ENCODE data around the gene TNPO1. TPM values are rescaled to one million over a fixed set of nuclear protein-coding genes. Genes with fewer than 3 reads are reported as not detected.

The TNPO1 gene
- total RNA-seq, 1 donor from 2014 or later, result 212 TPM

GRCh38 chr5:72850113-72850512, 33.7 kb downstream of the TNPO1 start:
- no peak for DNase-seq (ENCODE audit: low read depth in 2 of 2)

- DNase-seq (ENCODE audit: low read depth in 2 of 2), result no peak
Observed at GRCh38 chr5:72852356-72852755, 35.9 kb downstream of the TNPO1 start.

- no peak for DNase-seq (ENCODE audit: low read depth in 2 of 2)
Observed at GRCh38 chr5:72854419-72854818, 38.0 kb downstream of the TNPO1 start.

DNA sequence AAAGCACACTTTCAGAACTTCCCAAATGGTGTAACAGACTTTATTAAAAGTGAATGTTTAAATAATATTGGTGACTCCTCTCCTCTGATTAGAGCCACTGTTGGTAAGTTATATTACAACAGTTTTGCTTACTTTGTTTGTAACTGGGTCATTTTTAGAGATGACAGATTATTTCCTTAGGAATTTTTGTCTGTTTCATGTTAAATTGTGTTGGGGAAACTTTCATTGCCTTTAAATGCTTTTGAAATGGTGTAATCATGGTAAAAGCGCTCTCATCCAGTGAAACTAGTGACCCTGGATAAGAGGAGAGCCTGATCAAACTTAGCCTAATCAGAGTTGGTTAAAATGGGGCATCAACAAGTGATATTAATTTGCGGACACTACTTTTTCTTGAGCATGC, 39.4 kb downstream of the TNPO1 start:
- no peak for DNase-seq (ENCODE audit: low read depth in 2 of 2)

GRCh38 chr5:72857396-72857795, 40.9 kb downstream of the TNPO1 start:
- peak; percentile 50 to 60 for DNase-seq (ENCODE audit: low read depth in 2 of 2)

DNA sequence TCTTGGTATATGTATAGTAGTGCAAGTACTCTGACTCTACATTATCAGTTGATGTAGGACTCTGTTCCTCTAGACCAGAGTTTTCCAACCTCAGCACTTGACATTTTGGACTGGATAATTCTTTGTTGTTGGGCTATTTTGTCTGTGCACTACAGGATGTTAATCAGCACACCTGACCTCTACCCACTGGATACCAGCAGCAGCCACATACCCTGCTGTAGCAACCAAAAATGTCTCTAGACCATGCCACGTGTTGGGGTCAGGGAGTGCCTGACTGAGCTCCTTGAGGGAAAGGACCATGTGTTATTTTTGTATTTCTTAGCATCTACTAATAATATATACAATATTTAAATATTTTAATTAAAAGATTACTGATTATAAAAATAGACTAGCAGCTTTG, 42.7 kb downstream of the TNPO1 start:
- DNase-seq (ENCODE audit: low read depth in 2 of 2), result peak in 1 of 2 donors; percentile 32

DNA sequence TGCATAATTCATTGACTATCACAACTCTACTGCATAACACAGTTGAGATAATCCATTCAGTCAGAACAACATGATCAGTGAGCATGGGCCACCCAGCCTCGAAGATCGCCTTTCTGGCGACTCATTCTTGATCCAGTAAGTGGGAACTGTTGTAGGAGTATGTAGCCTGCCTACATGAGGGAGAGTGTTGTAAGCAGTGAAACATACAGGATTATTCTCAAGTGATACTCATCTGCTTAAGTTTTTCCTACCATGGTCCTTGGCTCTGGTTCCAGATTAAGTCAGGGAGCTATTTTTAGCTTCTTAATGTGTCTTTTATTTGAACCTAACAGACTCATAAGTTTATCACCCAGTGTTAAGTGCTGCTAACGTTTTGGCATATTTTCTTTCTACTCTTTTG, 44.0 kb downstream of the TNPO1 start:
- peak in 1 of 2 donors; percentile 36 for DNase-seq (ENCODE audit: low read depth in 2 of 2)

DNA sequence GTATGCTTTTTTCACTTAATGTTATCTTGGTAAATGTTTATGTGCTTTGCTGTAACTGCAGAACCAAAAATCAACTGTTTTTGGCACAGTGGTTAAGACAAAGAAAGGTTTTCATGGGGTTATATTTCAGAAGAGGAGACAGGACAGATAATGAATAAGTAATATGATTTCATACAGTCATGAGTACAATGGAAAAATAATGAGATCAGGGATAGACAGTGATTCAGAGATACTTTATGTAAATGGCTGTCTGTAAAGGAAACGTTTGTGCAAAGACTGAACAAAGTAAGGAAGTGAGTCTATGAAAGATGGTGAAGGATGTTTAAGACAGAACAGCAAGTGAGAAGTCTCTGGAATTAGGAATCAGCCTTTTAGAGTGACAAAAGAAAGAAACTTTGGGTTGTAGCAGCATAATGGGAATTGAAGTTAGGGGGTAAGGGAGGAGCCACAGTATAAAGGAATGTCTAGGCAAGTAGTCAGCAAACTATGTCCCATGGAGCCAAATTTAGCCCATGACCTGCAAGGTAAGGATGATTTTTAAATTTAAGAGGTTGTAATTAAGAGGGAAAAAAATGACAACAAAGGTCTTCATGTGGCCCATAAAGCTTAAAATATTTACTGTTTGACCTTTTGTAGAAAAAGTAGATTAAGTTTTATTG, 55.0 kb downstream of the TNPO1 start:
- peak; percentile 68 to 93 for DNase-seq (ENCODE audit: low read depth in 2 of 2)

GRCh38 chr5:72878854-72879253, 62.4 kb downstream of the TNPO1 start:
- DNase-seq (ENCODE audit: low read depth in 2 of 2), result no peak

GRCh38 chr5:72882989-72883388, 66.5 kb downstream of the TNPO1 start:
- DNase-seq (ENCODE audit: low read depth in 2 of 2), result no peak

GRCh38 chr5:72883850-72884249, 67.4 kb downstream of the TNPO1 start:
- no peak for DNase-seq (ENCODE audit: low read depth in 2 of 2)

GRCh38 chr5:72884892-72885291, 68.4 kb downstream of the TNPO1 start:
- no peak for DNase-seq (ENCODE audit: low read depth in 2 of 2)

DNA sequence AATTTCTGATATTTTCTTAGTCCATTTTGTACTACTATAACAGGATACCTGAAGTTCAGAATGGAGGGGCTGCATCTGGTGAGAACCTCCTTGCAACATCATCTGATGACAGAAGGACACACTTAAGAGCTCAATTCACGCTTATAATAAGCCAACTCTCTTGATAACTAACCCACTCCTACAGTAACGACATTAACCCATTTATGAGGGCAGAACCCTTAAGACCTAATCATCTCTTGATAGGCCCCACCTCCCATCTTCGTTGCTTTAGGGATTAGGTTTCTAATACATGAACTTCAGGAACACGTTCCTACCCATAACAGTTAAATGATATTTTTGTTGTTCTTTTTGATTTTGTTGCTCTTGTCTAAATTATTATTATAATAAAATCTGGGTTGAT, 69.4 kb downstream of the TNPO1 start:
- no peak for DNase-seq (ENCODE audit: low read depth in 2 of 2)

DNA sequence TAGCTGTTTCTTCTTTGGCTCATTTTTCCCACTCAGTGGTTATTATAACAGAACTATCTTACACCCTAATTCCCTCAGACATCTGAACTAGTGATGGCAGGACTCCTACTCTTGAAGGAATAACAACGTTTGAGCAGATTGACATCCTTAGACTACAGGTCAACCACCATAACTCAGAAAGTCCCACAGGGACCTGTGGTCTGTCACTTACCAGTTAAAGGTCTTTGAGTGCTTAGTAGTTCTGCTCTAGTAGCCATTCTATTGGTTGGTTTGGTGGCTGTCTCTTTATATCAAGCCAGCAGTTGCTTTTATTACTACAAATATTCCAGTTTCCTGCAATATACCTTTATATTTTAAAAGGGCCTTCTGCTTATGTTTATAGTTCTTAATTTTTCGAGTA, 72.1 kb downstream of the TNPO1 start:
- DNase-seq (ENCODE audit: low read depth in 2 of 2), result no peak

DNA sequence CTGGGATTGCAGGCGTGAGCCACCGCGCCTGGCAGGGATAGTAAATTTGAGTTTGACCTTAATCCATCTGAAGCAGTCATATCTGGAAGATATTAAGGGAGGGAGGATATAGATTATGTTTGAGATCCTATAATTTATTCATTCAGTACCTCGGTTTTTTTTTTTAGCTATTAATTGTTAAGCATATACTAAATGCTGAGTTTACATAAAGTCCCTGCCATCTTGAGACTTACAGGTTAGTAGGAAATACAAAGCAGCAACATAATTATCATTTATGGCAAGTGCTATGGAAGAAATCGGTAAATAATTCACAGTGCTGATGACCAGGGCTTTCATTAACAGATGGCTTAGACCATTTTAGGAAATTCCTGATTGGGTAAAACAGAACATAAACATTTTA, 72.9 kb downstream of the TNPO1 start:
- DNase-seq (ENCODE audit: low read depth in 2 of 2), result no peak

- DNase-seq (ENCODE audit: low read depth in 2 of 2), result no peak
Observed at GRCh38 chr5:72892846-72893245, 76.4 kb downstream of the TNPO1 start.

DNA sequence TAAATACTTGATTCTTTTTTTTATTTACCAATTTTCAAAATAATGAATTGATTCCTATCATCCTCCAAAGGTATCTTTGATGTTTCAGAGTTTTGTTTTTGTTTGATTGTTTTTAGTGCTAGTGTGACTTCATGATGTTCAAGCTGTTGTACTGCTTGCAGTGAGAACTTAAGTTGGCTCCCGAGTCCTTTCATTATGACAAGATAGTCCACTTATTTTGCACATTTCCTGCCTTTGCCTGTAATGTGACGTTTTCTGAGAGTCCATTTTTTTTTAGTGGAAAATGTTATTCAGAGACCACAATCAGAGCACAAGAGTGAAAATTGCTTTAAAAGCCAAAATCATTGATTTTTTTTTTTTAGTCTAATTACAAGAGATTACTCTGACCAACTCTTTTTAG, 79.3 kb downstream of the TNPO1 start:
- DNase-seq (ENCODE audit: low read depth in 2 of 2), result peak in 1 of 2 donors; percentile 51

DNA sequence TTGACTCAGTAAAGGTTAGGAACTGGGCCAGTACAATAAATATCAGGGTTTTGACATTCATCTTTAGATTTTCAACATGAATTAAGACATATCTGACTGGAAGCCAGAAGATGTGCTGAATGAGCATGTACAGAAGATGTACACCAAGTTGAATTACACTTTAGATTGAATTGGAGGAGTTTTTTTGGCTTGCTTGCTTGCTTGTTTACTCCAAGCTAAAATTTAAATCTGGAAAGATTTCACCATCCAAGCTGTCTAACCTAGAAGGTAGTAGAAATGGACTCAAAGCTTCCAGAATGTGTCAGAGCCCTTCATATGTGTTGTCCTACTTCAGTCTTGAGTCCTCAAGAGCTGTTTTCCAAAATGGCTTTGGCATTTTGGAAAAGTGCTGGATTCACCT, 90.3 kb downstream of the TNPO1 start:
- no peak for DNase-seq (ENCODE audit: low read depth in 2 of 2)

DNA sequence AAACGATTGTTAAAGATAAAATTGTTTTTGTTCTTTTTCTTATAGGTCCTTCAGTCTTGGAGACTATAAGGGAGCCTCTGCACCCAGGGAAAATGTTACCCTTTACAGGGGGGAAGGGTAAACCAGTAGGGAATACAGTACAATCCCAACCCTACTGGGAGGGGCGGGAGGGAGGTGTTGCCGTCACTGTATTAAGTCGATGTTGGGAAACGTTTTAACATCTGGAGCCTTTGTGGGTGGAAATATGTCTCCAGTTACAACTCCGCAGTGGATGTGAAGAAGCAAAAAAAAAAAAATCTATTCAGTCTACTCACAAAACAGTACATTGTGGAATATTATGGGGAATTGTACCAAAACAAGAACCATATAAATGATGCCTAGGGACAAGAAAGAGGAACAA, 92.2 kb downstream of the TNPO1 start:
- DNase-seq (ENCODE audit: low read depth in 2 of 2), result no peak

GRCh38 chr5:72917371-72917776, 100.9 kb downstream of the TNPO1 start:
- DNase-seq (ENCODE audit: low read depth in 2 of 2), result no peak

- DNase-seq (ENCODE audit: low read depth in 2 of 2), result peak; percentile 28 to 35
Observed at GRCh38 chr5:72920690-72921502, 104.4 kb downstream of the TNPO1 start.

GRCh38 chr5:72921886-72922285, 105.4 kb downstream of the TNPO1 start:
- no peak for DNase-seq (ENCODE audit: low read depth in 2 of 2)

- no peak for DNase-seq (ENCODE audit: low read depth in 2 of 2)
Observed at GRCh38 chr5:72922422-72922821, 106.0 kb downstream of the TNPO1 start.
